Lower leg skin (tissue), 4 donors: ENCODE measurements around the gene G6PC2. TPM values are rescaled to one million over a fixed set of nuclear protein-coding genes. Genes with fewer than 3 reads are reported as not detected.

Experiments
- DNase-seq, 2 donors: peaks; one replicate each; pipeline ENCODE4 v3.0.0-alpha.2; 2019; ENCODE audit warnings: low spot score in 2 of 2
- H3K4me3 ChIP-seq: fragments of 200-600 bp; sonication (generic); 2 replicates; pipeline ENCODE4 v1.5.1; 2017; ENCODE audit warnings: mild to moderate bottlenecking, low read depth; ENCODE audit not compliant: poor library complexity, severe bottlenecking
- POLR2A ChIP-seq, 2 donors: fragments of 450-650 bp; IDR thresholded peaks; one replicate each; pipeline ENCODE4 v1.6.1; 2016 to 2017; ENCODE audit warnings: antibody characterized with exemption in 2 of 2, mild to moderate bottlenecking in 1 of 2, moderate library complexity in 1 of 2
- WGBS, 2 donors: methylation state at CpG; one replicate each; pipeline ENCODE4 v1.1.5; 2018; 5-methylcytosine and 5-hydroxymethylcytosine counted together
- intact Hi-C: fragments of 100-400 bp; cut with DNase I; formaldehyde crosslinking; loops from one replicate; pipeline ENCODE4 v1.15.0; 2023; ENCODE audit warnings: low total_unique reads
- total RNA-seq, 4 donors: library from RNA; depleted of rRNA; stranded (reverse); fragments of >200 nt; gene quantifications; one replicate each; pipeline ENCODE4 v1.1.0, GENCODE V29; 2016
- TF ChIP-seq, protein P1 (sequence below), 3 donors: fragments of 450-650 bp; IDR thresholded peaks; one replicate each; pipeline ENCODE4 v1.5.1; 2016; ENCODE audit warnings: antibody characterized with exemption in 3 of 3, mild to moderate bottlenecking in 3 of 3, moderate library complexity in 2 of 3

Gene G6PC2
- total RNA-seq, 4 donors from 2014 or later: not detected

DNA sequence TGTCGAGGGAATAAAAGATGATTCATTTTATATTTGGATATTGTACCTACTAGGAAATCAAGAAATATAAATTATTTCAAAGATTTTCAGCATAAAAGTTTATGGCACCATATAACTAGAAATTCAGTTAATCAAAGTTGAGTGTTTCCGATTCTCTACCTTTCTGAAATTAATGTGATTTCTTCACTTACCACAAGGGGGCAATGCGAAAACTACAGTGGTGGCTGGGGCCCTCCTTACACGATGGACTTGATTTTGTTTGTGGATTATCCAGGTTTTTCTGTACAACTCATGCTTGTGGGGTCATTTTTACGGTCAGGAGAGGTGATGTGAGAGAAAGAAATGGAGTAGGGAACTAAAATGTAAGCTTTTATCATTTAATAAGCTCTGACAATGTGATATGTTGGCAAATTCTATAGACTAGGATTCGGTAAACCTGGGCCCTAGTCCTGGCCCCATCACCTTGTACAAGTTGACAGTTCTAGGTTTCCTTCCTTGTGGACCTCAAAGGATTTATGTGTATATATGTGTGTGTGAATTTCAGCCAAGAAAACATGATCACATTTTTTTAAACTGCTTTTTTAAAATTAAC is 47.6 kb downstream of the G6PC2 start:
- intact Hi-C loops: no loop called here
- WGBS, 2 donors: 55 to 68% methylated on average over 6 of the region's 6 CpGs
- no peak for TF ChIP-seq POLR2A (IDR thresholded peaks at IDR 0.05)
- TF ChIP-seq, protein P1, sequence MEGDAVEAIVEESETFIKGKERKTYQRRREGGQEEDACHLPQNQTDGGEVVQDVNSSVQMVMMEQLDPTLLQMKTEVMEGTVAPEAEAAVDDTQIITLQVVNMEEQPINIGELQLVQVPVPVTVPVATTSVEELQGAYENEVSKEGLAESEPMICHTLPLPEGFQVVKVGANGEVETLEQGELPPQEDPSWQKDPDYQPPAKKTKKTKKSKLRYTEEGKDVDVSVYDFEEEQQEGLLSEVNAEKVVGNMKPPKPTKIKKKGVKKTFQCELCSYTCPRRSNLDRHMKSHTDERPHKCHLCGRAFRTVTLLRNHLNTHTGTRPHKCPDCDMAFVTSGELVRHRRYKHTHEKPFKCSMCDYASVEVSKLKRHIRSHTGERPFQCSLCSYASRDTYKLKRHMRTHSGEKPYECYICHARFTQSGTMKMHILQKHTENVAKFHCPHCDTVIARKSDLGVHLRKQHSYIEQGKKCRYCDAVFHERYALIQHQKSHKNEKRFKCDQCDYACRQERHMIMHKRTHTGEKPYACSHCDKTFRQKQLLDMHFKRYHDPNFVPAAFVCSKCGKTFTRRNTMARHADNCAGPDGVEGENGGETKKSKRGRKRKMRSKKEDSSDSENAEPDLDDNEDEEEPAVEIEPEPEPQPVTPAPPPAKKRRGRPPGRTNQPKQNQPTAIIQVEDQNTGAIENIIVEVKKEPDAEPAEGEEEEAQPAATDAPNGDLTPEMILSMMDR (IDR thresholded peaks at IDR 0.05): no peak
- H3K4me3 ChIP-seq: no peak overlapping the region
- no peak for DNase-seq

DNA sequence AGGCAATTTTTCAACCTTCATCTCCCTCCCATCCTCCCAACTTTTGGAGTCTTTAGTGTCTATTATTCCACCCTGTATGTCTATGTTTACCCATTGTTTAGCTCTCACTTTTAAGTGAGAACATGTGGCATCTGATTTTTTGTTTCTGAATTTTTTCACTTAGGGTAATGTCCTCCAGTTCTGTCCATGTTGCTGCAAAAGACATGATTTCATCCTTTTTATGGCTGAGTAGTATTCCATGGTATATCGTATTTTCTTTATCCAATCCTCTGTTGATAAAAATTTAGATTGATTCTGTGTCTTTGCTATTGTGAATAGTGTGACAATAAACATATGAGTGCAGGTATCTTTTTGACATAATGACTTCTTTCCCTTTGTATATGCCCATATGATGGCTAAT is 48.2 kb downstream of the G6PC2 start:
- no peak for TF ChIP-seq POLR2A (IDR thresholded peaks at IDR 0.05)
- TF ChIP-seq, protein P1 (IDR thresholded peaks at IDR 0.05): no peak
- intact Hi-C loops: no loop called here

DNA sequence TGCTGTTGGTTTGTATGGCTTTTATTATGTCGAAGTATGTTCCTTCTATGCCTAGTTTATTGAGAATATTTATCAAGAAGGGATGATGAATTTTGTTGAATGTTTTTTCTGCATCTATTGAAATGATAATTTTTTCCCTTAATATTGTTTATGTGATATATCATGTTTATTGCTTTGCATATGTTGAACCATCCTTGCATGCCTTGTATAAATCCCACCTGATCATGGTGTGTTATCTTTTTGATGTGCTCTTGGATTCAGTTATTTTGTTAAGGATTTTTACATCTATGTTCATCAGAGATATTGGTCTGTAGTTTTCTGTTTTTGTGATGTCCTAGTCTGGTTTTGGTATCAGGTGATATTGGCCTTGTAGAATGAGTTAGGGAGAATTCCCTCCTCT is 50.8 kb downstream of the G6PC2 start:
- WGBS, 2 donors: 77 to 91% methylated on average over 1 of the region's 1 CpG
- intact Hi-C loops: no loop called here
- H3K4me3 ChIP-seq: no peak overlapping the region
- DNase-seq: no peak
- TF ChIP-seq POLR2A (IDR thresholded peaks at IDR 0.05): no peak
- TF ChIP-seq, protein P1 (IDR thresholded peaks at IDR 0.05): no peak

More for the DNA sequence above, 48.2 kb downstream of the G6PC2 start:
- no peak for DNase-seq
- no peak overlapping the region for H3K4me3 ChIP-seq
- WGBS, 2 donors: 96 to 100% methylated on average over 1 of the region's 1 CpG

DNA sequence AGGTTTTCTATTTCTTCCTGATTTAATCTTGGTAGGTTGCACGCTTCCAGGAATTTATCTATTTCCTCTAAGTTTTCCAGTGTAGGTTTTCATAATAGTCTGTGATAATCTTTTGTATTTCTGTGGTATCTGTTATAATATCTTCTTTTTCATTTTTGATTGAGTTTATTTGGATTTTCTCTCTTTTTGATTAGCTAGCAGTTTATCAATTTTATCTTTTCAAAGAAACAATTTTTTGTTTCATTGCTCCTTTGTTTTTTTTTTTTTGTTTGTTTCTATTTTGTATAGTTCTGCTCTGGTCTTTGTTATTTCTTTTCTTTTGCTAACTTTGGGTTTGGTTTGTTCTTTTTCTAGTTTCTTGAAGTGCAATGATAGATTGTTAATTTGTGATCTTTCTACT is 51.3 kb downstream of the G6PC2 start:
- intact Hi-C loops: no loop called here
- no peak overlapping the region for H3K4me3 ChIP-seq
- TF ChIP-seq, protein P1 (IDR thresholded peaks at IDR 0.05): no peak
- no peak for TF ChIP-seq POLR2A (IDR thresholded peaks at IDR 0.05)
- 80 to 82% methylated on average over 1 of the region's 1 CpG for WGBS, 2 donors
- no peak for DNase-seq

DNA sequence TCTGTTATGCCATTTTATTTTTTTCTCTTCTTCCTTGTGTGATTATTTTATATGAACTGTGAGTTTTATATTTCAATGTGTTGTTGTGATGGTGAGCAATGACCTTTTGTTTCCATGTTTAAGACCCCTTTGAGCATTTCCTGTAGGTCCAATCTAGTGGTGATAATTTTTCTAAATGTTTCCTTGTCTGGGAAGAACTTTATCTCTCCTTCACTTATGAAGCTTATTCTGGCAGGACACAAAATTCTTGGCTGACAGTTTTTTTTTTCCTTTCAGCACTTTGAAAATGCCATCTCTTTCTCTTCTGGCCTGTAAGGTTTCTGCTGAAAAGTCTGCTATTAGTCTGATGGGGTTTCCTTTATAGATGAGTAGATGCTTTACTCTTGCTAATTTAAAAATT is 53.2 kb downstream of the G6PC2 start:
- DNase-seq: no peak
- no peak for TF ChIP-seq POLR2A (IDR thresholded peaks at IDR 0.05)
- TF ChIP-seq, protein P1 (IDR thresholded peaks at IDR 0.05): no peak
- intact Hi-C loops: no loop called here

DNA sequence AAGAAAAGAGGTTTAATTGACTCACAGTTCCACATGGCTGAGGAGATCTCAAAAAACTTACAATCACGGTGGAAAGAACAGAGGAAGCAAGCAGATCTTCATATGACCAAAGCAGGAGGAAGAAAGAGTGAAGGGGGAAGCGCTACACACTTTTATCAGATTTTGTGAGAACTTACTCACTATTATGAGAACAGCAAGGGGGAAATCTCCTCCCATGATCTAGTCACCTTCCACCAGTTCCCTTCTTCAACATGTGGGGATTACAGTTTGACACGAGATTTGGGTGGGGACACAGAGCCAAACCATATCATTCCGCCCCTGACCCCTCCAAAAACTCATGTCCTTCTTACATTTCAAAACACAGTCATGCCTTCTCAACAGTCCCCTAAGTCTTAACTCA is 54.2 kb downstream of the G6PC2 start:
- intact Hi-C loops: no loop called here
- WGBS, 2 donors: 85 to 86% methylated on average over 4 of the region's 4 CpGs

More for the DNA sequence above, 53.2 kb downstream of the G6PC2 start:
- no peak overlapping the region for H3K4me3 ChIP-seq

More for the DNA sequence above, 54.2 kb downstream of the G6PC2 start:
- TF ChIP-seq, protein P1 (IDR thresholded peaks at IDR 0.05): no peak
- TF ChIP-seq POLR2A (IDR thresholded peaks at IDR 0.05): no peak
- H3K4me3 ChIP-seq: no peak overlapping the region
- DNase-seq: no peak
